K562 (cell line): ENCODE measurements around the gene PLXNB2. TPM values are rescaled to one million over a fixed set of nuclear protein-coding genes. Genes with fewer than 3 reads are reported as not detected.

ENCODE experiments used
- ATAC-seq: fragments of 200-7000 bp; cut with Tn5 transposase; 3 replicates; pipeline ENCODE4 v1.9.1; 2020; ENCODE audit warnings: moderate library complexity
- BruUV-seq: library from RNA; stranded (reverse); fragments of 400-500 nt; replicated peaks from 2 replicates; lab custom pipeline; 2021; lab: Mats Ljungman, UMichigan
- CTCF ChIA-PET: fragments of 300-600 bp; formaldehyde crosslinking; extraction: SDS; loops from one replicate; lab custom pipeline; 2021; ENCODE audit warnings: low intra/inter-chr PET ratio; lab: Yijun Ruan, JAX
- POLR2A ChIA-PET: fragments of 300-600, 350-650 bp; sonication (Branson Sonifier 250); formaldehyde crosslinking; extraction: SDS; loops from one replicate; lab custom pipeline; 2021; ENCODE audit warnings: antibody characterized with exemption, inconsistent platforms; lab: Yijun Ruan, JAX
- DNase-seq, 4 experiments: peaks; one replicate each; pipeline versions ENCODE4 v3.0.0 to v3.0.0-alpha.2; 2011 to 2018; ENCODE audit warnings: low spot score in 3 of 4, mixed read lengths in 3 of 4; ENCODE audit errors: extremely low read depth in 1 of 4
- FAIRE-seq: peaks from 2 replicates; lab custom pipeline; 2011; peaks lifted over from hg19 to GRCh38; lab: Jason Lieb, UNC
- H2AFZ ChIP-seq: 2 replicates; pipeline ENCODE4 v1.6.0; 2011; ENCODE audit warnings: low read depth, low read length, control low read depth, inconsistent platforms
- H3K27ac ChIP-seq: fragments of 200-600 bp; 3 replicates; pipeline ENCODE4 v1.8.0; 2011; ENCODE audit warnings: low read depth, mild to moderate bottlenecking, control low read depth, inconsistent platforms, low read length, moderate library complexity, mixed read lengths; ENCODE audit errors: extremely low read depth
- H3K27me3 ChIP-seq, 2 experiments: fragments of 300-600 bp in 1 of 2; 2 replicates in 1 of 2; 3 replicates in 1 of 2; pipeline versions ENCODE4 v1.6.0 to v1.8.0; 2011; ENCODE audit warnings: inconsistent platforms in 2 of 2, low read length in 2 of 2, mild to moderate bottlenecking in 1 of 2, mixed read lengths in 1 of 2, moderate library complexity in 1 of 2; ENCODE audit not compliant: control insufficient read depth in 2 of 2, insufficient read depth in 2 of 2
- H3K36me3 ChIP-seq: fragments of 300-600 bp; 3 replicates; pipeline ENCODE4 v1.8.0; 2011; ENCODE audit warnings: mild to moderate bottlenecking, low read length, inconsistent platforms; ENCODE audit not compliant: control insufficient read depth, insufficient read depth
- H3K4me1 ChIP-seq, 2 experiments: fragments of 200-600 bp in 1 of 2; replicated peaks in 1 of 2; 2 replicates in 1 of 2; 3 replicates in 1 of 2; pipeline versions ENCODE4 v1.5.1 to v1.8.0; 2011; ENCODE audit warnings: inconsistent platforms in 2 of 2, low read length in 2 of 2, mild to moderate bottlenecking in 1 of 2, mixed read lengths in 1 of 2, moderate library complexity in 1 of 2; ENCODE audit not compliant: control insufficient read depth in 2 of 2, insufficient read depth in 2 of 2
- H3K4me2 ChIP-seq: 2 replicates; pipeline ENCODE4 v1.6.1; 2011; ENCODE audit warnings: low read length, control low read depth, inconsistent platforms, mixed read lengths; ENCODE audit not compliant: insufficient read depth
- H3K4me3 ChIP-seq: fragments of 200-600 bp; sonication (generic), shearing (Covaris generic); 2 replicates; pipeline ENCODE4 v1.5.1; 2016; ENCODE audit warnings: control low read depth, inconsistent platforms
- H3K79me2 ChIP-seq: fragments of 200-600 bp; 3 replicates; pipeline ENCODE4 v1.8.0; 2011; ENCODE audit warnings: low read length, inconsistent platforms; ENCODE audit not compliant: control insufficient read depth, insufficient read depth
- H3K9ac ChIP-seq, 2 experiments: 2 replicates each; pipeline versions ENCODE4 v1.6.0 to v1.6.1; 2011; ENCODE audit warnings: low read depth in 2 of 2, low read length in 2 of 2, control low read depth in 1 of 2, inconsistent platforms in 1 of 2, mild to moderate bottlenecking in 1 of 2, mixed read lengths in 1 of 2; ENCODE audit not compliant: insufficient read depth in 1 of 2
- H3K9me1 ChIP-seq: one replicate; pipeline ENCODE4 v1.6.0; 2011; ENCODE audit warnings: inconsistent platforms, mild to moderate bottlenecking, low read length, moderate library complexity; ENCODE audit not compliant: control insufficient read depth, insufficient read depth
- H3K9me3 ChIP-seq: replicated peaks from 2 replicates; pipeline ENCODE4 v1.5.1; 2011; ENCODE audit warnings: low read depth, low read length, inconsistent platforms; ENCODE audit not compliant: control insufficient read depth, insufficient read depth
- H4K20me1 ChIP-seq: replicated peaks from 2 replicates; pipeline ENCODE4 v1.6.1; 2011; ENCODE audit warnings: low read length, inconsistent platforms, mixed read lengths; ENCODE audit not compliant: control insufficient read depth, insufficient read depth
- ARNT ChIP-seq, 2 experiments: fragments of 450-650 bp; IDR thresholded peaks; 2 replicates each; pipeline ENCODE4 v1.6.1; 2016; ENCODE audit warnings: mild to moderate bottlenecking in 1 of 2
- CBFA2T3 ChIP-seq: fragments of 450-650 bp; IDR thresholded peaks from 2 replicates; pipeline ENCODE4 v1.6.1; 2017
- FOXJ2 ChIP-seq: fragments of 200-800 bp; sonication (Bioruptor generic); IDR thresholded peaks from 2 replicates; pipeline ENCODE4 v1.6.1; 2016; ENCODE audit warnings: missing genetic modification characterization, missing compliant biosample characterization
- LARP7 ChIP-seq: fragments of 450-650 bp; IDR thresholded peaks from 2 replicates; pipeline ENCODE4 v1.6.1; 2016
- MECOM ChIP-seq: fragments of 250-450 bp; sonication (Bioruptor Pico); IDR thresholded peaks from 2 replicates; pipeline ENCODE4 v1.8.0; 2022; ENCODE audit warnings: inconsistent platforms
- PTRF ChIP-seq: fragments of 450-650 bp; IDR thresholded peaks from 2 replicates; pipeline ENCODE4 v1.6.1; 2016; ENCODE audit warnings: mild to moderate bottlenecking, missing genetic modification characterization, missing compliant biosample characterization
- RCOR1 ChIP-seq, 2 experiments: IDR thresholded peaks; 2 replicates each; pipeline ENCODE4 v1.6.1; 2012; ENCODE audit warnings: low read depth in 2 of 2, low read length in 2 of 2, borderline replicate concordance in 1 of 2, improper control_type of control experiment in 1 of 2
- WHSC1 ChIP-seq: IDR thresholded peaks from one replicate; pipeline ENCODE4 v1.6.1; 2012; ENCODE audit warnings: low read length, control low read depth, inconsistent platforms
- ZNF224 ChIP-seq: sonication (generic); formaldehyde crosslinking; IDR thresholded peaks from 2 replicates; pipeline ENCODE4 v1.8.0; 2022; ENCODE audit warnings: mild to moderate bottlenecking, missing genetic modification reagents
- ZNF347 ChIP-seq: fragments of 450-650 bp; formaldehyde crosslinking; IDR thresholded peaks from 2 replicates; pipeline ENCODE4 v1.4.0; 2020; ENCODE audit warnings: low read depth, mild to moderate bottlenecking, moderate library complexity
- WGBS: fragments of 100-300 bp; shearing (Covaris generic); methylation state at CpG from one replicate; pipeline ENCODE4 v1.1.6; 2016; ENCODE audit warnings: low coverage, mixed read lengths; ENCODE audit not compliant: insufficient coverage; ENCODE audit errors: missing lambda C conversion rate; 5-methylcytosine and 5-hydroxymethylcytosine counted together
- in situ Hi-C: fragments of 300-500 bp; cut with MboI; formaldehyde crosslinking; loops from 4 replicates; pipeline ENCODE4 v1.15.0; 2018; ENCODE audit warnings: inconsistent platforms, mixed read lengths
- intact Hi-C: fragments of 100-400 bp; cut with micrococcal nuclease; formaldehyde crosslinking; loops from 2 replicates; pipeline ENCODE4 v1.14.2; 2022
- polyA plus RNA-seq, 8 experiments: library from polyadenylated mRNA; depleted of rRNA in 4 of 8; stranded (reverse) in 5 of 8; unstranded in 3 of 8; fragments of >200 nt; fragmentation: Nextera tagmentation in 2 of 8; fragmentation: Illumina TruSeq in 1 of 8; extraction: Ambion mirVana in 2 of 8; extraction: Trizol in 1 of 8; gene quantifications; 2 replicates each; pipeline versions ENCODE4 v1.2.1 to v1.2.3, GENCODE V29; 2011 to 2014; ENCODE audit warnings: inconsistent platforms in 1 of 8, missing spikeins in 1 of 8
- total RNA-seq, 7 experiments: library from RNA; depleted of rRNA in 6 of 7; stranded (reverse); fragments of >200 nt in 6 of 7; fragmentation: Illumina TruSeq in 2 of 7; extraction: Trizol in 2 of 7; gene quantifications; 2 replicates each; pipeline versions ENCODE4 v1.2.1 to v1.2.3, GENCODE V29; 2011 to 2021; ENCODE audit warnings: low replicate concordance in 1 of 7
- TF ChIP-seq, protein P1 (sequence below): fragments of 450-650 bp; IDR thresholded peaks from 2 replicates; pipeline ENCODE4 v1.6.1; 2018; ENCODE audit warnings: mild to moderate bottlenecking, low read depth; ENCODE audit not compliant: partially characterized antibody
- TF ChIP-seq, protein P2 (sequence below), 2 experiments: fragments of 200-800 bp in 1 of 2; sonication (Bioruptor generic) in 1 of 2; sonication (generic) in 1 of 2; formaldehyde crosslinking in 1 of 2; IDR thresholded peaks in 1 of 2; conservative IDR thresholded peaks in 1 of 2; 2 replicates each; pipeline versions ENCODE4 v1.5.0 to v1.6.1; 2016 to 2020; ENCODE audit warnings: missing compliant biosample characterization in 1 of 2, missing genetic modification characterization in 1 of 2, missing genetic modification reagents in 1 of 2
- TF ChIP-seq, protein P3 (sequence below): fragments of 250-450 bp; sonication (Bioruptor Pico); IDR thresholded peaks from 2 replicates; pipeline ENCODE4 v1.5.0; 2021
- TF ChIP-seq, protein P4 (sequence below): IDR thresholded peaks from 2 replicates; pipeline ENCODE4 v1.6.1; 2011; ENCODE audit warnings: borderline replicate concordance, low read depth, mild to moderate bottlenecking, moderate library complexity, low read length; ENCODE audit not compliant: insufficient read depth, poor library complexity, severe bottlenecking
- TF ChIP-seq, protein P5 (sequence below): fragments of 200-800 bp; sonication (Bioruptor generic); IDR thresholded peaks from 2 replicates; pipeline ENCODE4 v1.6.1; 2017; ENCODE audit warnings: missing genetic modification characterization, missing compliant biosample characterization

PLXNB2 gene
- total and polyA plus RNA-seq, 9 of the 15 experiments (the other 6 are each of a cell fraction or from before 2014, with no cell fraction given), result 0.15 to 45.1 (median 13.6) TPM

DNA sequence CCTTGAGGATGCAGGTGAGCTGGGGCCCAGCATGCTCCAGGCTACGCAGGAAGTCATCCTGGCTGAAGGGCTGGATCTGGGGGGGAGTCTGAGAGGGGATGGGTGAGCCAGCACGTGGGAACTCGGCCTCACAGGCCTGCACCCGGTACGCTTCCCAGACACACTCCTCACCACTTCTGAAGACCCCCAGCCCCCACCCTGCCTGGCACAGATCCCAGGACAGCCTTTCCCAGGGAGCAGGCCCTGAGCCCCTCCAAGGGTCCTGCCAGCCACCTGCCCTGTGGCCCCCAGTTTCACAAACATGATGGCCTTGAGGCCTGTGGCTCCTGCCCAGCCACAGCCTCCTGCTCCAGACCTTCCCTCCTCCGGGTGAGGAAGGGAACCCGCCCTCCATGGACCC lies 5.6 kb upstream of the PLXNB2 start (continued):
- TF ChIP-seq RCOR1 (IDR thresholded peaks at IDR 0.05; ENCODE audit: borderline replicate concordance in 1 of 2, low read depth in 2 of 2, low read length in 2 of 2), result no peak
- no peak for TF ChIP-seq ZNF224 (CRISPR knock-in tag)
- no peak for TF ChIP-seq FOXJ2
- TF ChIP-seq WHSC1, result no peak

DNA sequence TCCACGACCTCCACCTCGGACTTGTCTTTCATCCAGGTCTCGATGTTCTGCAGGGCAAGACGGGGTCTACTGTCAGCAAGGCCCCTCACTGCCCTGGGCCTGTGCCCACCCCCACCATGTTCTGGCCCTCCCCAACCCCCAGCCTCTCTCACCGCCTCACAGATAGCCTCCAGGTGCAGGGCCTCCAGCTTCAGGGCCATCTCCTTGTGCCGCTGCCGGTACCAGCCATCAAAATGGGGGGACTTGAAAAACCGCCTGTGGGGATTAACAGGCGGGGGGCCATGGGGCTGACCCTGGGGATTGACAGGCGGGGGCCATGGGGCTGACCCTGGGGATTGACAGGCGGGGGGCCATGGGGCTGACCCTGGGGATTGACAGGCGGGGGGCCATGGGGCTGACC lies 4.9 kb upstream of the PLXNB2 start:
- DNase-seq, result no peak
- 86% methylated on average over 3 of the region's 12 CpGs for WGBS
- H3K9me1 ChIP-seq, result no peaks in the 10 kb centered on the region
- no peak for TF ChIP-seq CBFA2T3
- TF ChIP-seq, protein P1, sequence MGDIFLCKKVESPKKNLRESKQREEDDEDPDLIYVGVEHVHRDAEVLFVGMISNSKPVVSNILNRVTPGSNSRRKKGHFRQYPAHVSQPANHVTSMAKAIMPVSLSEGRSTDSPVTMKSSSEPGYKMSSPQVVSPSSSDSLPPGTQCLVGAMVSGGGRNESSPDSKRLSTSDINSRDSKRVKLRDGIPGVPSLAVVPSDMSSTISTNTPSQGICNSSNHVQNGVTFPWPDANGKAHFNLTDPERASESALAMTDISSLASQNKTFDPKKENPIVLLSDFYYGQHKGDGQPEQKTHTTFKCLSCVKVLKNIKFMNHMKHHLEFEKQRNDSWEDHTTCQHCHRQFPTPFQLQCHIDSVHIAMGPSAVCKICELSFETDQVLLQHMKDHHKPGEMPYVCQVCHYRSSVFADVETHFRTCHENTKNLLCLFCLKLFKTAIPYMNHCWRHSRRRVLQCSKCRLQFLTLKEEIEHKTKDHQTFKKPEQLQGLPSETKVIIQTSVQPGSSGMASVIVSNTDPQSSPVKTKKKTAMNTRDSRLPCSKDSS, result no peak
- TF ChIP-seq LARP7, result no peak
- TF ChIP-seq MECOM (CRISPR knock-in tag), result no peak
- TF ChIP-seq, protein P2, sequence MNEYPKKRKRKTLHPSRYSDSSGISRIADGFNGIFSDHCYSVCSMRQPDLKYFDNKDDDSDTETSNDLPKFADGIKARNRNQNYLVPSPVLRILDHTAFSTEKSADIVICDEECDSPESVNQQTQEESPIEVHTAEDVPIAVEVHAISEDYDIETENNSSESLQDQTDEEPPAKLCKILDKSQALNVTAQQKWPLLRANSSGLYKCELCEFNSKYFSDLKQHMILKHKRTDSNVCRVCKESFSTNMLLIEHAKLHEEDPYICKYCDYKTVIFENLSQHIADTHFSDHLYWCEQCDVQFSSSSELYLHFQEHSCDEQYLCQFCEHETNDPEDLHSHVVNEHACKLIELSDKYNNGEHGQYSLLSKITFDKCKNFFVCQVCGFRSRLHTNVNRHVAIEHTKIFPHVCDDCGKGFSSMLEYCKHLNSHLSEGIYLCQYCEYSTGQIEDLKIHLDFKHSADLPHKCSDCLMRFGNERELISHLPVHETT (CRISPR knock-in tag; conservative IDR thresholded peaks at IDR 0.05 in 1 of 2, IDR thresholded peaks at IDR 0.05 in 1 of 2), result no peak
- no peak for TF ChIP-seq PTRF (tag)
- TF ChIP-seq, protein P3, sequence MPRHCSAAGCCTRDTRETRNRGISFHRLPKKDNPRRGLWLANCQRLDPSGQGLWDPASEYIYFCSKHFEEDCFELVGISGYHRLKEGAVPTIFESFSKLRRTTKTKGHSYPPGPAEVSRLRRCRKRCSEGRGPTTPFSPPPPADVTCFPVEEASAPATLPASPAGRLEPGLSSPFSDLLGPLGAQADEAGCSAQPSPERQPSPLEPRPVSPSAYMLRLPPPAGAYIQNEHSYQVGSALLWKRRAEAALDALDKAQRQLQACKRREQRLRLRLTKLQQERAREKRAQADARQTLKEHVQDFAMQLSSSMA (CRISPR knock-in tag), result no peak
- TF ChIP-seq ARNT (IDR thresholded peaks at IDR 0.05), result no peak
- no peak for TF ChIP-seq ZNF347
- TF ChIP-seq, protein P4, sequence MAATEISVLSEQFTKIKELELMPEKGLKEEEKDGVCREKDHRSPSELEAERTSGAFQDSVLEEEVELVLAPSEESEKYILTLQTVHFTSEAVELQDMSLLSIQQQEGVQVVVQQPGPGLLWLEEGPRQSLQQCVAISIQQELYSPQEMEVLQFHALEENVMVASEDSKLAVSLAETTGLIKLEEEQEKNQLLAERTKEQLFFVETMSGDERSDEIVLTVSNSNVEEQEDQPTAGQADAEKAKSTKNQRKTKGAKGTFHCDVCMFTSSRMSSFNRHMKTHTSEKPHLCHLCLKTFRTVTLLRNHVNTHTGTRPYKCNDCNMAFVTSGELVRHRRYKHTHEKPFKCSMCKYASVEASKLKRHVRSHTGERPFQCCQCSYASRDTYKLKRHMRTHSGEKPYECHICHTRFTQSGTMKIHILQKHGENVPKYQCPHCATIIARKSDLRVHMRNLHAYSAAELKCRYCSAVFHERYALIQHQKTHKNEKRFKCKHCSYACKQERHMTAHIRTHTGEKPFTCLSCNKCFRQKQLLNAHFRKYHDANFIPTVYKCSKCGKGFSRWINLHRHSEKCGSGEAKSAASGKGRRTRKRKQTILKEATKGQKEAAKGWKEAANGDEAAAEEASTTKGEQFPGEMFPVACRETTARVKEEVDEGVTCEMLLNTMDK, result no peak
- TF ChIP-seq, protein P5, sequence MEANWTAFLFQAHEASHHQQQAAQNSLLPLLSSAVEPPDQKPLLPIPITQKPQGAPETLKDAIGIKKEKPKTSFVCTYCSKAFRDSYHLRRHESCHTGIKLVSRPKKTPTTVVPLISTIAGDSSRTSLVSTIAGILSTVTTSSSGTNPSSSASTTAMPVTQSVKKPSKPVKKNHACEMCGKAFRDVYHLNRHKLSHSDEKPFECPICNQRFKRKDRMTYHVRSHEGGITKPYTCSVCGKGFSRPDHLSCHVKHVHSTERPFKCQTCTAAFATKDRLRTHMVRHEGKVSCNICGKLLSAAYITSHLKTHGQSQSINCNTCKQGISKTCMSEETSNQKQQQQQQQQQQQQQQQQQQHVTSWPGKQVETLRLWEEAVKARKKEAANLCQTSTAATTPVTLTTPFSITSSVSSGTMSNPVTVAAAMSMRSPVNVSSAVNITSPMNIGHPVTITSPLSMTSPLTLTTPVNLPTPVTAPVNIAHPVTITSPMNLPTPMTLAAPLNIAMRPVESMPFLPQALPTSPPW (CRISPR knock-in tag), result no peak

More for the DNA sequence above, 4.9 kb upstream of the PLXNB2 start:
- ChIA-PET CTCF (no interaction called here), POLR2A (no interaction called here)
- no peaks in the 10 kb centered on the region for H3K27me3 ChIP-seq
- BruUV-seq, result no TSS peak
- no peak overlapping the region for H3K9ac ChIP-seq
- H3K27ac ChIP-seq, result no peak overlapping the region
- intact Hi-C loops, result no loop called here
- ATAC-seq (no peak), FAIRE-seq (no peak)
- in situ Hi-C loops, result no loop called here
- H2AFZ ChIP-seq, result no peak overlapping the region
- H3K4me3 ChIP-seq, result no peak overlapping the region
- no peaks in the 10 kb centered on the region for H3K79me2 ChIP-seq
- H3K9me3 ChIP-seq, result no peaks in the 10 kb centered on the region
- H3K4me2 ChIP-seq, result no peak overlapping the region
- H4K20me1 ChIP-seq, result no peaks in the 10 kb centered on the region
- H3K4me1 ChIP-seq, result peaks cover 15 to 82% of the 10 kb centered on the region in 2 experiments
- H3K36me3 ChIP-seq, result no peaks in the 10 kb centered on the region
